8988T (cell line): Measurements from ENCODE around the gene BICDL1.

Experiments
- DNase-seq: peaks from one replicate; pipeline ENCODE4 v3.0.0; 2011

Gene BICDL1

DNA sequence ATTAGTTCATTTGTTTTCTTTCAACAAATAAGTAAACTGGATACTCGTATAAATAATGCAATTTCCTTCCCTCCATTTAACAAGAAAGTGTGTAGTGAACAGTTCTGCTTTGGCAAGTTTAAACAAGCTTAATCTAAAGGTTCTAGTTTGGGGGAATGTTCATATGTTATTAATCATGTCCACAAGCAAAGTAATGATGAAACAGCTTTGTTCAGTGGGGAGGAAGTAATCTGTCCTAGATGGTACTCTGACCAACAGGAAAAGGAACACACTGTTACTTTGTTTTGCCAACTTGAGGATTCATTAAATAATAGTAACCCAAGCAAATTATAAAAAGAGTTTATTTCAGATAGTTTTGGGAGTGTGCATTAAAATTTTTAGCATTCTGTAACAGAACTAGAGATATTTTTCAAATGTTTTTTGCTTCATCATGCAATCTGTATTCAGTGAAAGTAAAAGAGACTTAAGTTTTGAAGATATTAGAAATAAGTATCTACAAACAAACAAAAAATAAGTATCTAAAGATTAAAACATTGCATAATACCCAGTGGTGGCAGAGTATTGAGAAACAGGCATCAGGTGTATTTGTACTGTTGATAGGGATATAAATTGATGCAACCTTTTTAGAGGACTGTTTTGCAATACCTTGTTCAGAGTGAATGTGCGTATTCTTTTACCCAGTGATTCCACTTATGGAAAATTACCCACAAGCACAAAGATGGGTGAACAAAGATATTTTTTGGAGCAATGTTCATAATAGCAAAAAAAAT lies 66.4 kb downstream of the BICDL1 start:
- no peak for DNase-seq

GRCh38 chr12:120056739-120057138 lies 67.7 kb downstream of the BICDL1 start:
- no peak for DNase-seq

- DNase-seq = no peak
Measured at GRCh38 chr12:120060196-120060595, 71.2 kb downstream of the BICDL1 start.

GRCh38 chr12:120060717-120061116 lies 71.7 kb downstream of the BICDL1 start:
- DNase-seq = no peak

GRCh38 chr12:120061575-120062214 lies 72.7 kb downstream of the BICDL1 start:
- no peak for DNase-seq

- no peak for DNase-seq
Measured at GRCh38 chr12:120062976-120063579, 74.0 kb downstream of the BICDL1 start.

DNA sequence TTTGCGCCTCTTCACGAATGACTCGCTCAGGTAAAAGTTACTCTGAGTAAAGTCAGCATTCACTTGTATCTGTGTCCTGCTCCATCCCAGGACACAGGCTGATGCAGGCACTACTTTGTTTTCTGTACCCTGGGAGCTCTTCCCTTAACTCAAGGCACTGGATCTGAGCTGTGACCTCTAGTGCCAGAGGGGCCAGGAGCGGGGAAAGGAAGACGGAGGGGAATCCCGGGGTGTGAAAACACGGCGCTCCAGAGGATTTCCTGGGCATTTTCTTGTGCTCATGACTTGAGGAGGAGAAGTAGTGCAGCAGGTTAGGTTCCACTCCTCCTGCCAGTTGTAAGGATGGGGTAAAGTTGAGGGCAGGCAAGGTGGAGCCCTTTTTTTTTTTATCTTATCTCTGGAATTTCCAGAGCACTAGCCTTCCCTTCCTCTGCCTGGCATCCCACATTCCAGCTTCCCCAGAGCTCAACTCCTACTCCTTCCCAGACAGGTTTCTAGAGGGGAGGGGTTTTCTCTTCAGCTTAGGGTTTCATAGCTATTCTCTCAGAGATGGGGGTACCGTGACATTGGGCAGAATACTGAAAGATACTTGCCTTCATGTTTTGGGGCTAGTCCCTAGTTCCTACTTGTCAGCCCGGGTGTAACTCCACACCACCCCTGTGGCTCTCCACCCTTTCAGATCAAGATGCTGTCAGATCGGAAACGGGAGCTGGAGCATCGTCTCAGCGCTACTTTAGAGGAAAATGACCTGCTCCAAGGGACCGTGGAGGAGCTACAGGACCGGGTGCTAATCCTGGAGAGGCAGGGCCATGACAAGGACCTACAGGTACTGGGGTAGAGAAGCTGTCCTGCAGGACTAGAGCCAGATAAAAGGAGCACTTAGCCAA lies 75.3 kb downstream of the BICDL1 start:
- DNase-seq = no peak

GRCh38 chr12:120065472-120065871 lies 76.4 kb downstream of the BICDL1 start:
- no peak for DNase-seq

GRCh38 chr12:120066341-120066740 lies 77.3 kb downstream of the BICDL1 start:
- peak; percentile 34 for DNase-seq

GRCh38 chr12:120067084-120067869 lies 78.2 kb downstream of the BICDL1 start:
- DNase-seq = no peak

- no peak for DNase-seq
Measured at GRCh38 chr12:120067901-120068300, 78.9 kb downstream of the BICDL1 start.

- no peak for DNase-seq
Measured at GRCh38 chr12:120069278-120069677, 80.2 kb downstream of the BICDL1 start.

DNA sequence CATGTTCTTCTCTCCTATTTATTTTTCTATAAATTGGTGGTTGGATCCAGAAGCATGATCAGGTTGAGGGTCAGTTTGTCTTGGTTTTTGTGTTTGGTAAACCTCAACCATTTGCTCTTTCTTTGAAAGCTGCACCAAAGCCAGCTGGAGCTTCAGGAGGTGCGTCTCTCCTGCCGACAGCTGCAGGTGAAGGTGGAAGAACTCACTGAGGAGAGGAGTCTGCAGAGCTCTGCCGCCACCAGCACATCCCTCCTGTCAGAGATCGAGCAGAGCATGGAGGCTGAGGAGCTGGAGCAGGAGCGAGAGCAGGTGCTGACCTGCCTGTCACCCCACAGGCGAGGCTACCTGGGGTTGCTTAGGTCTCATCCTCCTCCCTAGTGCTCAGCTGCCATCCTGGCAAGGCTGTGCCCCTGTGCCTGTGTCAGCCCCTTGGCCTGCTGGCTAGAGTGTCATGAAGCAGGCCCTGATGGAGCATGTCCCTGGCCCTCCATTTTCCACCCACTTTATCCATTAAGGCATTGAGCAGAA lies 82.5 kb downstream of the BICDL1 start:
- DNase-seq = no peak

DNA sequence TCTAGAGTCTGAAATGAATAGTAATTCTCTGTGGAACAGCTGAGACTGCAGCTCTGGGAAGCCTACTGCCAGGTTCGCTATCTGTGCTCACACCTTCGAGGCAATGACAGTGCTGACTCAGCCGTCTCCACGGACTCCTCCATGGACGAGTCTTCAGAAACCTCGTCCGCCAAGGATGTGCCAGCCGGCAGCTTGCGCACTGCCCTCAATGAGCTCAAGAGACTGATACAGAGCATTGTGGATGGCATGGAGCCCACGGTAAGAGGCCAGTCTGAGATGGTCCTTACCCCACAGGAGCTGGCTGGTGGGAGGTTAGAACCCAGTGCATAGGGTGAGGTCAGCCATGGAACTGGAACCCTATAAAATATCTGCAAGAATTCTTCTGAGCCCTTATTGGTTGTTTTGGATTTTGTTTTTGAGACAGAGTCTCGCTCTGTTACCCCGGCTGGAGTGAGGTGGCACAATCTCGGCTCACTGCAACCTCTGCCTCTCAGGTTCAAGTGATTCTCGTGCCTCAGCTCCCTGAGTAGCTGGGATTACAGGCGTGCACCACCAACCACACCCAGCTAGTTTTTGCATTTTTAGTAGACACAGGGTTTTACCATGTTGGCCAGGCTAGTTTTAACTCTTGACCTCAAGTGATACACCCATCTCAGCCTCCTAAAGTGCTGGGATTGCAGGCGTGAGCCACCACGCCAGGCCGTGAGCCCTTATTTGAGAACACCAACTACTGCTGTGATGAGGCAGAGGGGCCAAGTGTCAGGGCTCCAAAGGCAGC lies 83.6 kb downstream of the BICDL1 start:
- DNase-seq = no peak

- no peak for DNase-seq
Measured at GRCh38 chr12:120075034-120075616, 86.1 kb downstream of the BICDL1 start.

DNA sequence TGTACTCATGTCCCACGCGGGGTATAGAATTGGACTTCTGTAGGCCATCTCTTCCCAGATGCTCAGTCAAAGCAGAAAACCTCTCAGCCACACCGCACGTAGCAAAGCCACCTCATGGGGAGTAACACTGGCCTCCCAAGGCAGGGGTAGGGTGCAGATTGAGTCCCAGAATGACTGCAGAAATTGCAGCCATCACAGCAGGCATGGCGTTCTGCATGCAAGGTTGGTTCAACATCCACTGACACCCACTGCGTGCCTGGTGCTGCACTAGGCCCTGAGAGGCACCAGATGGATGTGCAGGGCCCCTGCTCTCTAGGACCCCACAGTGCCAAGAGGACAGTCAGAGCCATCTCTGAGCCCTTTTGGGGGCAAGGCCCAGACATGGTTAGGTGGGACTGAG lies 87.6 kb downstream of the BICDL1 start:
- no peak for DNase-seq

- no peak for DNase-seq
Measured at GRCh38 chr12:120077260-120077659, 88.2 kb downstream of the BICDL1 start.

DNA sequence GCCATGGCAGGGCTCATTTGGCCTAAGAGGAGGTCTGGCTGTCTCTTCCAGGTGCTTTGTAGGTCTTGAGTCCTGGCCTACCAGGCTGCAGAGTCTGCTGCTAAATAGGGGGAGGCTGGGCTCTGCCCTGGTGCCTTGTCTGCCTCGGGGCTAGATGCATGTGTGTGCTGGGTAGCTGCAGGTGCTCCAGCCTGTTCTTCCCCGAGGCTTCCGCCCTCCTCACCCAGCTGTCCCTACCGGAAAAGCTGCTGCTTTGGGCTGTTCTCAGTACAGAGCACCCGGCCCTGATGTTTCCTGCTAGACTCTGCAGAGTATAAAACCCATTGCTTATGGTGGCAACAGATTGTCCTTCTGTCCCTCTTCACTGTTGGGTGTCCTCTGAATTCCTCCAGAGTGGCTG lies 89.8 kb downstream of the BICDL1 start:
- DNase-seq = no peak

- DNase-seq = no peak
Measured at GRCh38 chr12:120079411-120080400, 90.7 kb downstream of the BICDL1 start.

- no peak for DNase-seq
Measured at GRCh38 chr12:120081641-120082040, 92.6 kb downstream of the BICDL1 start.
